K562 (cell line): ENCODE data around the gene PTGIR.

Experiments used
- SRSF1 ChIP-seq: fragments of 200-400 bp; formaldehyde crosslinking; IDR thresholded peaks from 2 replicates; pipeline ENCODE4 v1.6.1; 2017; ENCODE audit warnings: mild to moderate bottlenecking, low read depth, low read length, moderate library complexity
- ZNF217 ChIP-seq: sonication (generic); formaldehyde crosslinking; IDR thresholded peaks from 2 replicates; pipeline ENCODE4 v1.8.0; 2022; ENCODE audit warnings: mild to moderate bottlenecking, missing genetic modification reagents
- ZNF785 ChIP-seq: fragments of 250-450 bp; sonication (Bioruptor Pico); IDR thresholded peaks from 2 replicates; pipeline ENCODE4 v1.4.0; 2020; ENCODE audit warnings: mild to moderate bottlenecking

GRCh38 chr19:46609511-46610412 is 15.1 kb downstream of the PTGIR start:
- TF ChIP-seq ZNF217 (CRISPR knock-in tag) (no peak), SRSF1 (no peak), ZNF785 (CRISPR knock-in tag) (no peak)
